ENCODE measurements around the gene KLHL24. TPM values are rescaled to one million over a fixed set of nuclear protein-coding genes. Genes with fewer than 3 reads are reported as not detected.
A peak's percentile ranks its signal among the peaks of the same experiment; 100 is the strongest.

Gene KLHL24
- total and polyA plus RNA-seq, 2 of the 13 experiments (the other 11 are each of a cell fraction or from before 2014, with no cell fraction given): 6.9 to 15.7 TPM

DNA sequence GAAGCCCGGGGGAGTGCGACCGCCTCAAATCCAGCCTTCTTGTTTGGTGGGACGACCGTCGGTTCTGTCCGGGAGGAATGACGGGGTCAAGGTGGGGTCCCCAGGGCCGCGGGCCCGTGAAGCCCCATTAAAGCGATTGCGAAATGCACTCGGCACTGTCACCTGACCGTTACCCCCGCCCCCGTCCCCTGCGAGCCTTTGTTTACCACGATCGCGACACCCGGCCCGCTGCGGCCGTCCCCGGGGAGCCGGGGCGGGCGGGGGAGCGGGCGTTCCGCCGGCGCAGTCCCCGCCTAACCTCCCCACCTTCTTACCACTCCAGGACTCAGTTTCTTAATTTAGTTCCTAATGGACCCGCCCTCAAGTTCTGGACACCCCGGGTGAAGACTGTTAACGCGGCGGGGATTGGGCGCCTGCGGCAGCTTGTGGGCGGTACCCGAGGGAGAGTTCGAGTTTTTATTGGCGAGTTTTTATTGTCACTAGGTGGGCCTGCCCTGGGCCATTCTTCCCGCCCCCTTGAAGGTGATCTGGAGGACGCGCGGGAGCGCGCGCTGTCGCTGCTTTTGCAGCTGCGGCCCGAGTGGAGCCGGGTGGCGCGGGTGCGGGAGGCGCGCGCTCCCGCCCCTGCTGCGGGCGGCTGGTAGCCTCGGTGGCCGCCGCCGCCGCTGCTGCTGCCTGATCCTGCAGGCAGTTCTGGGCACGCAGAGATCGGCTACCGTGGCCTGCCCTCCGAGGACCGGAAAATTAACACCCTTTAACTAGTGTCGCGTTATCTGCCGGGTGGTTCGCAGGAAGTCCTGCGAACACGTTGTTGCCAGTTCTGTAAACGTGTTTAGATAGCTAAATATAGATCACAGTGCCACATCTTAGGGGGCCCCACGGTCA lies 1.0 kb downstream of the KLHL24 start (continued):
- TF ChIP-seq, protein P1, sequence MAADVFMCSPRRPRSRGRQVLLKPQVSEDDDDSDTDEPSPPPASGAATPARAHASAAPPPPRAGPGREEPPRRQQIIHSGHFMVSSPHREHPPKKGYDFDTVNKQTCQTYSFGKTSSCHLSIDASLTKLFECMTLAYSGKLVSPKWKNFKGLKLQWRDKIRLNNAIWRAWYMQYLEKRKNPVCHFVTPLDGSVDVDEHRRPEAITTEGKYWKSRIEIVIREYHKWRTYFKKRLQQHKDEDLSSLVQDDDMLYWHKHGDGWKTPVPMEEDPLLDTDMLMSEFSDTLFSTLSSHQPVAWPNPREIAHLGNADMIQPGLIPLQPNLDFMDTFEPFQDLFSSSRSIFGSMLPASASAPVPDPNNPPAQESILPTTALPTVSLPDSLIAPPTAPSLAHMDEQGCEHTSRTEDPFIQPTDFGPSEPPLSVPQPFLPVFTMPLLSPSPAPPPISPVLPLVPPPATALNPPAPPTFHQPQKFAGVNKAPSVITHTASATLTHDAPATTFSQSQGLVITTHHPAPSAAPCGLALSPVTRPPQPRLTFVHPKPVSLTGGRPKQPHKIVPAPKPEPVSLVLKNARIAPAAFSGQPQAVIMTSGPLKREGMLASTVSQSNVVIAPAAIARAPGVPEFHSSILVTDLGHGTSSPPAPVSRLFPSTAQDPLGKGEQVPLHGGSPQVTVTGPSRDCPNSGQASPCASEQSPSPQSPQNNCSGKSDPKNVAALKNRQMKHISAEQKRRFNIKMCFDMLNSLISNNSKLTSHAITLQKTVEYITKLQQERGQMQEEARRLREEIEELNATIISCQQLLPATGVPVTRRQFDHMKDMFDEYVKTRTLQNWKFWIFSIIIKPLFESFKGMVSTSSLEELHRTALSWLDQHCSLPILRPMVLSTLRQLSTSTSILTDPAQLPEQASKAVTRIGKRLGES (CRISPR knock-in tag; IDR thresholded peaks at IDR 0.05; ENCODE audit: borderline replicate concordance): no peak
- TF ChIP-seq, protein P2, sequence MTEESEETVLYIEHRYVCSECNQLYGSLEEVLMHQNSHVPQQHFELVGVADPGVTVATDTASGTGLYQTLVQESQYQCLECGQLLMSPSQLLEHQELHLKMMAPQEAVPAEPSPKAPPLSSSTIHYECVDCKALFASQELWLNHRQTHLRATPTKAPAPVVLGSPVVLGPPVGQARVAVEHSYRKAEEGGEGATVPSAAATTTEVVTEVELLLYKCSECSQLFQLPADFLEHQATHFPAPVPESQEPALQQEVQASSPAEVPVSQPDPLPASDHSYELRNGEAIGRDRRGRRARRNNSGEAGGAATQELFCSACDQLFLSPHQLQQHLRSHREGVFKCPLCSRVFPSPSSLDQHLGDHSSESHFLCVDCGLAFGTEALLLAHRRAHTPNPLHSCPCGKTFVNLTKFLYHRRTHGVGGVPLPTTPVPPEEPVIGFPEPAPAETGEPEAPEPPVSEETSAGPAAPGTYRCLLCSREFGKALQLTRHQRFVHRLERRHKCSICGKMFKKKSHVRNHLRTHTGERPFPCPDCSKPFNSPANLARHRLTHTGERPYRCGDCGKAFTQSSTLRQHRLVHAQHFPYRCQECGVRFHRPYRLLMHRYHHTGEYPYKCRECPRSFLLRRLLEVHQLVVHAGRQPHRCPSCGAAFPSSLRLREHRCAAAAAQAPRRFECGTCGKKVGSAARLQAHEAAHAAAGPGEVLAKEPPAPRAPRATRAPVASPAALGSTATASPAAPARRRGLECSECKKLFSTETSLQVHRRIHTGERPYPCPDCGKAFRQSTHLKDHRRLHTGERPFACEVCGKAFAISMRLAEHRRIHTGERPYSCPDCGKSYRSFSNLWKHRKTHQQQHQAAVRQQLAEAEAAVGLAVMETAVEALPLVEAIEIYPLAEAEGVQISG (CRISPR knock-in tag; IDR thresholded peaks at IDR 0.05): peak; percentile 69
- no peak for TF ChIP-seq ZNF20 (CRISPR knock-in tag; IDR thresholded peaks at IDR 0.05)
- TF ChIP-seq CCAR2 (optimal IDR thresholded peaks at IDR 0.05; ENCODE audit: low read depth, low read length): no peak
- TF ChIP-seq, protein P3, sequence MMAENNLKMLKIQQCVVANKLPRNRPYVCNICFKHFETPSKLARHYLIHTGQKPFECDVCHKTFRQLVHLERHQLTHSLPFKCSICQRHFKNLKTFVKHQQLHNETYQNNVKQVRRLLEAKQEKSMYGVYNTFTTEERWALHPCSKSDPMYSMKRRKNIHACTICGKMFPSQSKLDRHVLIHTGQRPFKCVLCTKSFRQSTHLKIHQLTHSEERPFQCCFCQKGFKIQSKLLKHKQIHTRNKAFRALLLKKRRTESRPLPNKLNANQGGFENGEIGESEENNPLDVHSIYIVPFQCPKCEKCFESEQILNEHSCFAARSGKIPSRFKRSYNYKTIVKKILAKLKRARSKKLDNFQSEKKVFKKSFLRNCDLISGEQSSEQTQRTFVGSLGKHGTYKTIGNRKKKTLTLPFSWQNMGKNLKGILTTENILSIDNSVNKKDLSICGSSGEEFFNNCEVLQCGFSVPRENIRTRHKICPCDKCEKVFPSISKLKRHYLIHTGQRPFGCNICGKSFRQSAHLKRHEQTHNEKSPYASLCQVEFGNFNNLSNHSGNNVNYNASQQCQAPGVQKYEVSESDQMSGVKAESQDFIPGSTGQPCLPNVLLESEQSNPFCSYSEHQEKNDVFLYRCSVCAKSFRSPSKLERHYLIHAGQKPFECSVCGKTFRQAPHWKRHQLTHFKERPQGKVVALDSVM (CRISPR knock-in tag; IDR thresholded peaks at IDR 0.05): no peak
- no peak for TF ChIP-seq RELA (CRISPR knock-in tag; IDR thresholded peaks at IDR 0.05)
- TF ChIP-seq, protein P4, sequence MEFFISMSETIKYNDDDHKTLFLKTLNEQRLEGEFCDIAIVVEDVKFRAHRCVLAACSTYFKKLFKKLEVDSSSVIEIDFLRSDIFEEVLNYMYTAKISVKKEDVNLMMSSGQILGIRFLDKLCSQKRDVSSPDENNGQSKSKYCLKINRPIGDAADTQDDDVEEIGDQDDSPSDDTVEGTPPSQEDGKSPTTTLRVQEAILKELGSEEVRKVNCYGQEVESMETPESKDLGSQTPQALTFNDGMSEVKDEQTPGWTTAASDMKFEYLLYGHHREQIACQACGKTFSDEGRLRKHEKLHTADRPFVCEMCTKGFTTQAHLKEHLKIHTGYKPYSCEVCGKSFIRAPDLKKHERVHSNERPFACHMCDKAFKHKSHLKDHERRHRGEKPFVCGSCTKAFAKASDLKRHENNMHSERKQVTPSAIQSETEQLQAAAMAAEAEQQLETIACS (CRISPR knock-in tag; IDR thresholded peaks at IDR 0.05): peak; percentile 96
- TF ChIP-seq, protein P5, sequence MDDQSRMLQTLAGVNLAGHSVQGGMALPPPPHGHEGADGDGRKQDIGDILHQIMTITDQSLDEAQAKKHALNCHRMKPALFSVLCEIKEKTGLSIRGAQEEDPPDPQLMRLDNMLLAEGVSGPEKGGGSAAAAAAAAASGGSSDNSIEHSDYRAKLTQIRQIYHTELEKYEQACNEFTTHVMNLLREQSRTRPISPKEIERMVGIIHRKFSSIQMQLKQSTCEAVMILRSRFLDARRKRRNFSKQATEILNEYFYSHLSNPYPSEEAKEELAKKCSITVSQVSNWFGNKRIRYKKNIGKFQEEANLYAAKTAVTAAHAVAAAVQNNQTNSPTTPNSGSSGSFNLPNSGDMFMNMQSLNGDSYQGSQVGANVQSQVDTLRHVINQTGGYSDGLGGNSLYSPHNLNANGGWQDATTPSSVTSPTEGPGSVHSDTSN (CRISPR knock-in tag; IDR thresholded peaks at IDR 0.05; ENCODE audit: borderline replicate concordance): no peak
- peak; percentile 40 for TF ChIP-seq RAD21 (CRISPR knock-in tag; IDR thresholded peaks at IDR 0.05)
- TF ChIP-seq RAD51 (IDR thresholded peaks at IDR 0.05; ENCODE audit: borderline replicate concordance): no peak
- TF ChIP-seq SAP130 (CRISPR knock-in tag; IDR thresholded peaks at IDR 0.05; ENCODE audit: low read depth): peak; percentile 58; the same call in 1 of the 2 replicates
- TF ChIP-seq ZNF496 (CRISPR knock-in tag; IDR thresholded peaks at IDR 0.05; ENCODE audit: insufficient replicate concordance): no peak
- no peak for TF ChIP-seq ATF1 (CRISPR knock-in tag; IDR thresholded peaks at IDR 0.05)
- TF ChIP-seq KDM4B (CRISPR knock-in tag; IDR thresholded peaks at IDR 0.05): no peak
- TF ChIP-seq SNAI1 (CRISPR knock-in tag; IDR thresholded peaks at IDR 0.05; ENCODE audit: borderline replicate concordance): no peak
- no peak for TF ChIP-seq PTBP1 (IDR thresholded peaks at IDR 0.05; ENCODE audit: low read depth, low read length, poor library complexity, severe bottlenecking)
- no peak for TF ChIP-seq ZBTB8A (CRISPR knock-in tag; IDR thresholded peaks at IDR 0.05; ENCODE audit: borderline replicate concordance, low read depth)
- TF ChIP-seq ZFP90 (CRISPR knock-in tag; IDR thresholded peaks at IDR 0.05; ENCODE audit: borderline replicate concordance): peak; percentile 18; the same call in 1 of the 2 replicates

All from HepG2 (cell line).